NOMO-1 (cell line): ENCODE measurements around the gene ARID1B.

Experiments
- DNase-seq, 2 experiments: peaks; one replicate each; lab custom pipeline; 2025; ENCODE audit not compliant: unreplicated experiment in 2 of 2; lab: John Stamatoyannopoulos, UW

ARID1B gene

GRCh38 chr6:157013649-157014304 lies 236.6 kb downstream of the ARID1B start:
- no peak for DNase-seq

GRCh38 chr6:157014871-157015270 lies 237.7 kb downstream of the ARID1B start:
- no peak for DNase-seq

- no peak for DNase-seq
Observed at GRCh38 chr6:157017022-157017421, 239.8 kb downstream of the ARID1B start.

GRCh38 chr6:157017861-157018260 lies 240.7 kb downstream of the ARID1B start:
- DNase-seq, result no peak

GRCh38 chr6:157019115-157019641 lies 242.0 kb downstream of the ARID1B start:
- peak in 1 of 2 experiments; percentile 62 for DNase-seq

- DNase-seq, result peak in 1 of 2 experiments; percentile 15
Observed at GRCh38 chr6:157019733-157020132, 242.6 kb downstream of the ARID1B start.

GRCh38 chr6:157020398-157020797 lies 243.2 kb downstream of the ARID1B start:
- peak in 1 of 2 experiments; percentile 4 for DNase-seq

- DNase-seq, result peak; percentile 49 to 51
Observed at GRCh38 chr6:157020881-157021343, 243.7 kb downstream of the ARID1B start.

GRCh38 chr6:157021344-157021992 lies 244.3 kb downstream of the ARID1B start:
- DNase-seq, result peak; percentile 73 to 82

GRCh38 chr6:157021993-157022740 lies 245.0 kb downstream of the ARID1B start:
- DNase-seq, result peak; percentile 74

- peak in 1 of 2 experiments; percentile 19 for DNase-seq
Observed at GRCh38 chr6:157023958-157024357, 246.8 kb downstream of the ARID1B start.

- DNase-seq, result no peak
Observed at GRCh38 chr6:157024745-157025144, 247.6 kb downstream of the ARID1B start.

- DNase-seq, result no peak
Observed at GRCh38 chr6:157025437-157025836, 248.3 kb downstream of the ARID1B start.

- no peak for DNase-seq
Observed at GRCh38 chr6:157029980-157030690, 253.0 kb downstream of the ARID1B start.

GRCh38 chr6:157030755-157031154 lies 253.6 kb downstream of the ARID1B start:
- DNase-seq, result no peak

- DNase-seq, result no peak
Observed at GRCh38 chr6:157032923-157033322, 255.7 kb downstream of the ARID1B start.

GRCh38 chr6:157033428-157034140 lies 256.4 kb downstream of the ARID1B start:
- peak in 1 of 2 experiments; percentile 31 for DNase-seq

GRCh38 chr6:157034436-157035230 lies 257.5 kb downstream of the ARID1B start:
- peak in 1 of 2 experiments; percentile 47 for DNase-seq

GRCh38 chr6:157035546-157035945 lies 258.4 kb downstream of the ARID1B start:
- no peak for DNase-seq
